ENCODE results near the gene CCDC183.
"Not testable (repeated sequence)": the region's sequence is repeated elsewhere in the genome, so short reads cannot be mapped to it uniquely, and the experiment has no call there.

CCDC183 gene

DNA sequence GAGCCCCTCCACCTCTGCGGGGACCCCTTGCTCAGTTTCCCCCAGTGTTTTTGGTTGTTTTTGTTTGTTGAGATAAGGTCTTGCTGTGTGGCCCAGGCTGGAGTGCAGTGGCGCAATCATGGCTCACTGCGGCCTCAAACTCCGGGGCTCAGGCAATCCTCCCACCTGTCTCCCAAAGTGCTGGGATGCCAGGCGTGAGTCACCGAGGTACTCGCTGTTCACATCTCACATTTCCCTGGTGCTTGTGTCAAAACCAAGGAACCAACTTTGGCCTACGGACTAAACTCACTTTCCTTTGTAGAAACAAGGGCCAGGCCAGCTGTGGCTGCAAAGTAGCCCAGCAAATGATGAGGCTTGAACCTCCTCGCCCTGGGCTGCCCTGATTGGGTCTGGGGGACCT, 36.4 kb downstream of the CCDC183 start:
- DNase-seq (ENCODE audit: insufficient read length) (no peak), FAIRE-seq (no peak)
- TF ChIP-seq TAF1 (IDR thresholded peaks at IDR 0.05; ENCODE audit: borderline replicate concordance, low read depth, low read length) (no peak), POLR2A (IDR thresholded peaks at IDR 0.05; ENCODE audit: low read depth, low read length) (no peak), POLR2AphosphoS5 (IDR thresholded peaks at IDR 0.05; ENCODE audit: low read depth, low read length) (no peak)

DNA sequence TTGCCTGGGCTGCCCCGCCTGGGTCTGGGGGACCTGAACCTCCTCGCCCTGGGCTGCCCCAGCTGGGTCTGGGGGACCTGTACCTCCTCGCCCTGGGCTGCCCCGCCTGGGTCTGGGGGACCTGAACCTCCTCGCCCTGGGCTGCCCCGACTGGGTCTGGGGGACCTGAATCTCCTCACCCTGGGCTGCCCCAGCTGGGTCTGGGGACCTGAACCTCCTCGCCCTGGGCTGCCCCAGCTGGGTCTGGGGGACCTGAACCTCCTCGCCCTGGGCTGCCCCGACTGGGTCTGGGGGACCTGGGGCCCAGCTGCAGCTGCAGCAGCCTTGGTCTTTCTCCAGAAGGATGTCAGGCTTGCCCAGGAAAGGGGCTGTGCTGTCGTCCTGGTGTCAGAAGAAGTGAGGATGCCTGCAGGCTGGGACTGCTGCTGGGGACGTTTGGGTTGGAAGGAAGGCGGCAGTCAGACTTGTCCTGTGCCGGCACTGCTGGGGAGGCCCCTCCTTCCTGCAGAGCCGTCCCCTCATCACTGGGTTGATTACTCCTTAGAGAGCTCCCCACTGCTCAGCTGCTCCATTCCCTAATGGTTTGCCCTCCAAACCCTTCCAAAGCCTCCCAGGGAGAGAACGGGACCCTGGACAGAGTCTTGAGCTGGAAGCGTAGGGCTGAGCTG, 37.4 kb downstream of the CCDC183 start:
- not testable (repeated sequence) for FAIRE-seq; DNase-seq (ENCODE audit: insufficient read length)

DNA sequence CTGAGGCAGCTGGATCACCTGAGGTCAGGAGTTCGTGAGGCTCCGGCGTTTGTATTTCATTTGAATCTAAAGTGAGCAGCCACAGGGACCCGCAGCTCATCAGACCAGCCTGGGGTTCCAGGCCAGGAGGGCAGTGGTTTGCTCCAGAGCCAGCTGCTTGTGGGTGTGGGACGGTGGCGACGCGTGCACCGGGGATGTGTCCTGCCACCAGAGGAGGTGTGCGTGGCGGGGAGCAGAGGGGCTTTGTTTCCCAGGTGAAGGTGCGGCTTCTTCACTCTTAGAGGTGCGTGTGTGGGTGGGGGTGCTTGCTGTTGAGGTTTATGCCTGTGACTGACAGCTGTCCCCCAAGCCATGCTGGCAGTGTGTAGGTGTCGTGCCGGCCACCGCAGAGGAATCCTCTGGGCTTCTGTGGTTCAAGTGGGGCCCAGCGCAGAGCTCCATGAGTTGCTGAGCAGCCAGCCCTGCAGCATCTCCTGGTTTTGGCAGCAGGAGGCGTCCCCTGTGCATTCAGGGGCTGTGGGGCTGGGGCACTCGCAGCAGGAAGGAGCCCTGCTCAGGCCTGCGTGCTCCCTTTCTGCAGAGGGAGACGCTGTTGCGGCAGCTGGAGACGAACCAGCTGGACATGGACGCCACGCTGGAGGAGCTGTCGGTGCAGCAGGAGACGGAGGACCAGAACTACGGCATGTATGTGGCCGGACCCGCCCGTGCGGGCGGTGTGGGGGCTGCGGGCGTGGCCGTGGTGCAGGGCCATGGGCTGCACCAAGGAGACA, 39.2 kb downstream of the CCDC183 start:
- DNase-seq (ENCODE audit: insufficient read length) (no peak), FAIRE-seq (no peak)
- no peak for TF ChIP-seq TAF1 (IDR thresholded peaks at IDR 0.05; ENCODE audit: borderline replicate concordance, low read depth, low read length)
- TF ChIP-seq POLR2A (IDR thresholded peaks at IDR 0.05; ENCODE audit: low read depth, low read length) = peak; percentile 19; the same call in 1 of the 2 replicates

DNA sequence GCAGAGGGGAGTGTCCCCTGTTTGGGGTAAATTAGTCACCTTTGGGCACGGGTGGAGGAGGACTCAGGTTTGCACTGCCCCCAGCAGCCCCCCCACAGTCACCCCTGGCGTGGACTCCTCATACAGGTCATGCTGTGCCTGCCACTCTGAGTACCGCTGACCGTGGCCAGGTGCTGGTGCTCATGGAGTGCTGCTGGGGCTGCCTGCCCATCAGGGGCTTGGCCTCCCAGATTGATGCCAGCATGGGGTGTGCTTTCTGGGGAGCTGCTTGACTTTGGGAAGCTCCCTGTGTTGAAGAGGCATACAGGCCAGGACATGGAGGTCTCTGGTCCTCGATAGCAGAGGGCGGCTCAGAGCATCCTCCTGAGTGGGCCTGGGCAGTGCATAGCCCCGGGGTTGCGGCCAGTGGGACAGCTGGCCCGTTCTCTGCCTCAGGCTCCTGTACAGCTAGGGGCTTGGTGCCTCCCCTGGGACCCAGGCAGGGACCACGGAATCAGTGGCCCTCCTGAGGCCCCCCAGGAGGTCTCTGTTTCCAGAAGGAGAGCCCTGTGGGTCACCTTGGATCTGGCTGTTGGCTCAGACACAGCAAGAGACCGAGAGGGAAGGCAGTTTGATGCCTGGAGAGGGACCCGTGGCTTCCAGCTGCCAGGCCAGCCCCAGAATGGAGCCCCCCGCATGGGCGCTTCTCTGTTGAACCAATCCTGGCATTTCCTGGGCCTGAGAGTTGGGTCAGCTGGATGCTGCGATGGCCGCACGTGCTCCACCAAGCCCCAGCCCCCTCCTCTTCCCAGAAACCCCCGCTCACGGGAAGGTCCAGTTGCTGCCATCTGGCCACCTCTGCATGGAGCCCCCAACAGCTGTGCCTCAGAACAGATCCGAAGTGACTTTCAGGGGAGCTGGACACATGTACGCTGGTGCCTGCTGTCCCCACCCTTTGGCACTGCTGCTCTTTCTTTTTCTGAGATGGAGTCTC, 40.1 kb downstream of the CCDC183 start:
- DNase-seq (ENCODE audit: insufficient read length) (no peak), FAIRE-seq (no peak)
- no peak for TF ChIP-seq POLR2A (IDR thresholded peaks at IDR 0.05; ENCODE audit: low read depth, low read length)
- TF ChIP-seq POLR2AphosphoS5 (IDR thresholded peaks at IDR 0.05; ENCODE audit: low read depth, low read length) = no peak
- no peak for TF ChIP-seq TAF1 (IDR thresholded peaks at IDR 0.05; ENCODE audit: borderline replicate concordance, low read depth, low read length)

DNA sequence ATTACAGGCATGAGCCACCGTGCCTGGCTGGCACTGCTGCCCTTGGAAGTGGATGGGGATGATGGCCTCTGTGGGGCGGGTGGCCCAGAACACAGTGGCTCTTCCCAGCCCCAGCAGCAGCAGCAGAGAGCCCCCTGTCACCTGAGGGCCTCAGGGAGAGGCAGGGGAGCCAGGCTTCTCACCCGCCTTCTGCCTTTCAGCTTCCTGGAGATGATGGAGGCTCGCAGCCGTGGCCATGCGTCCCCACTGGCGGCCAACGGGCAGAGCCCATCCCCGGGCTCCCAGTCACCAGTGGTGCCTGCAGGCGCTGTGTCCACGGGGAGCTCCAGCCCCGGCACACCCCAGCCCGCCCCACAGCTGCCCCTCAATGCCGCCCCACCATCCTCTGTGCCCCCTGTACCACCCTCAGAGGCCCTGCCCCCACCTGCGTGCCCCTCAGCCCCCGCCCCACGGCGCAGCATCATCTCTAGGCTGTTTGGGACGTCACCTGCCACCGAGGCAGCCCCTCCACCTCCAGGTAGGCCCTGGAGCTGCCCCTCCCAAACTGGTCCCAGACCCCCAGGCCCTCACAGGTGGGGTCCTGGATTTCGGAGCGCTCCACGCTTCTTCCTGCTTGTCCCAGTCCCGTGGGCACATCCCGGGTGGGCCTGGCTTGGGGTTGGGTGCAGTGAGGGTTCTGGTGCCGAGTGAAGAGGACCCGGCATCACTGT, 41.2 kb downstream of the CCDC183 start:
- TF ChIP-seq POLR2AphosphoS5 (IDR thresholded peaks at IDR 0.05; ENCODE audit: low read depth, low read length) = no peak
- no peak for TF ChIP-seq POLR2A (IDR thresholded peaks at IDR 0.05; ENCODE audit: low read depth, low read length)
- TF ChIP-seq TAF1 (IDR thresholded peaks at IDR 0.05; ENCODE audit: borderline replicate concordance, low read depth, low read length) = no peak
- FAIRE-seq (no peak), DNase-seq (ENCODE audit: insufficient read length) (no peak)

DNA sequence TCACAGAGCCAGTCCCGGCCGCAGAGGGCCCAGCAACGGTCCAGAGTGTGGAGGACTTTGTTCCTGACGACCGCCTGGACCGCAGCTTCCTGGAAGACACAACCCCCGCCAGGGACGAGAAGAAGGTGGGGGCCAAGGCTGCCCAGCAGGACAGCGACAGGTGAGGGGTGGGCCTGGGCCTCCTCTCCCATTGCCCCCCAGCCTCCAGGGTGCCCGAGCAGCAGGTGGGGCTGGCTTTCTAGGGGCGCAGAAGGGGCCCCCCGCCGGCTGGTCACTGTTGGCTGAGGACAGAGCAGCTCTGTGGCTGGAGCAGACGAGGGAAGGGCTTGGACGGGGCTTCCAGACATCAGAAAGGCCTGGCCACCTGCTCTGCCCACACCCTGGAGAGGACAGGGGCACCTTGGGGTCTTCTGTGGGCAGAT, 41.7 kb downstream of the CCDC183 start:
- FAIRE-seq; DNase-seq (ENCODE audit: insufficient read length): not testable (repeated sequence)

DNA sequence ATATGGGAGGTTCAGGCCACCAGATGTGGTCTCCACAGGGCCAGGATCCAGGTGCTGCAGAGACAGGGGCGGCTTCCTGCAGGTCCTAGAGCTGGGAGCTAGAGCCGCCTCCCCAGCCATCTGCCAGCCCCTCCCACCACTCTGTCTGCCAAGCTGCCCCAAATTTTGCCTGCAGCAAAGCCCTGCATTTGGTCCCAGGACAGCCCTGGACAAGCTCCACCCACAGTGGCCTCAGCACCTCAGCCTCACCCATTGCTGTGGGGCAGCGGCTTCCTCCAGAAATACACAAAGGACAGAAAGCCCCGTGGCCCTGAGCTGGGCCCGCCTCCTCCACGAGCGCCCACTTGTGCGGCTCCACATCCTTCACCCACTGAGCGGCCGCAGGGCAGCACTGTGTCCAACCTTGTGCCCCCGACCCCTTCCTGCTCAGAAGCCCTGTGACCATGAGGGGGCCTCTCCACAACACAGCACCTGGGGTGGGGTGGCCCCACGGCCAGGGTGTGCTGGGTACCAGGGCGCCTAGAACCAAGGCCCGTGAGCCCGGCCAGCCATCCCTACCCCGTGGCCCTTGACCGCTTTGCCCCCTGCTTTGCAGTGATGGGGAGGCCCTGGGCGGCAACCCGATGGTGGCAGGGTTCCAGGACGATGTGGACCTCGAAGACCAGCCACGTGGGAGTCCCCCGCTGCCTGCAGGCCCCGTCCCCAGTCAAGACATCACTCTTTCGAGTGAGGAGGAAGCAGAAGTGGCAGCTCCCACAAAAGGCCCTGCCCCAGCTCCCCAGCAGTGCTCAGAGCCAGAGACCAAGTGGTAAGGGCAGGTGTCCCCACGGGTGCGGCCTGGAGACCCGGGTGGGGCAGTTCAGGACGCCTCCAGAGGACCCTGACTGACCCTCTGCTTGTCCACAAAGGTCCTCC, 42.4 kb downstream of the CCDC183 start:
- no peak for DNase-seq (ENCODE audit: insufficient read length)
- FAIRE-seq = no peak
- no peak for TF ChIP-seq POLR2A (IDR thresholded peaks at IDR 0.05; ENCODE audit: low read depth, low read length)
- TF ChIP-seq POLR2AphosphoS5 (IDR thresholded peaks at IDR 0.05; ENCODE audit: low read depth, low read length) = no peak
- TF ChIP-seq TAF1 (IDR thresholded peaks at IDR 0.05; ENCODE audit: borderline replicate concordance, low read depth, low read length) = no peak

DNA sequence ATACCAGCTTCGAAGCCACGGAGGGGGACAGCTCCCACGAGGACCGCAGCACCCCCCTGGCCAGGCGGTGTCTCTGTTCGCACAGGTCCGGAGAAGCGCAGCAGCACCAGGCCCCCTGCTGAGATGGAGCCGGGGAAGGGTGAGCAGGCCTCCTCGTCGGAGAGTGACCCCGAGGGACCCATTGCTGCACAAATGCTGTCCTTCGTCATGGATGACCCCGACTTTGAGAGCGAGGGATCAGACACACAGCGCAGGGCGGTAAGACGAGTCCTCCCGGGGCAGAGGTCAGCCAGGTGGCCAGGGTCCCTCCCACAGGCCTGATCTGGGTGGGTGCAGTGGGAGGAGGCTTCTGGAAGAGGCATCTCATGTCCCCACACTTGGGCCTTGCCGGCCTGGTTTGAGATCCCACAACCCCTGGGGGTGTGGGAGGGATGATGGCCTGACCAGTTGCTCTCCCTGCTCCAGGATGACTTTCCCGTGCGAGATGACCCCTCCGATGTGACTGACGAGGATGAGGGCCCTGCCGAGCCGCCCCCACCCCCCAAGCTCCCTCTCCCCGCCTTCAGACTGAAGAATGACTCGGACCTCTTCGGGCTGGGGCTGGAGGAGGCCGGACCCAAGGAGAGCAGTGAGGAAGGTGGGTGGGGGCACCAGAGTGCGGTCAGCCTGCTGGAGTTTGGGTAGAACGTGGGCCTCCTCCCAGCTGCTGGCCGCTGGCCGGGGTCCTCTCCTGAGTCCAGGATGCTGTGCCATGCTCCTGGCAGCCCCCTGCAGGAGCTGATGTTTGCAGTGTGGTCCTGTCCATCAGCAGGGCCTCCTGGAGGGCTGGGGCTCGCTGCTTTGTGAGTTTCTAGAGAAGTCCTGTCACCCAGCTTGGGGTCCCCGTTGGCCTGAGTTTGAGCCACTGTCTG, 43.3 kb downstream of the CCDC183 start:
- FAIRE-seq (no peak), DNase-seq (ENCODE audit: insufficient read length) (no peak)
- TF ChIP-seq TAF1 (IDR thresholded peaks at IDR 0.05; ENCODE audit: borderline replicate concordance, low read depth, low read length) (no peak), POLR2AphosphoS5 (IDR thresholded peaks at IDR 0.05; ENCODE audit: low read depth, low read length) (no peak)

DNA sequence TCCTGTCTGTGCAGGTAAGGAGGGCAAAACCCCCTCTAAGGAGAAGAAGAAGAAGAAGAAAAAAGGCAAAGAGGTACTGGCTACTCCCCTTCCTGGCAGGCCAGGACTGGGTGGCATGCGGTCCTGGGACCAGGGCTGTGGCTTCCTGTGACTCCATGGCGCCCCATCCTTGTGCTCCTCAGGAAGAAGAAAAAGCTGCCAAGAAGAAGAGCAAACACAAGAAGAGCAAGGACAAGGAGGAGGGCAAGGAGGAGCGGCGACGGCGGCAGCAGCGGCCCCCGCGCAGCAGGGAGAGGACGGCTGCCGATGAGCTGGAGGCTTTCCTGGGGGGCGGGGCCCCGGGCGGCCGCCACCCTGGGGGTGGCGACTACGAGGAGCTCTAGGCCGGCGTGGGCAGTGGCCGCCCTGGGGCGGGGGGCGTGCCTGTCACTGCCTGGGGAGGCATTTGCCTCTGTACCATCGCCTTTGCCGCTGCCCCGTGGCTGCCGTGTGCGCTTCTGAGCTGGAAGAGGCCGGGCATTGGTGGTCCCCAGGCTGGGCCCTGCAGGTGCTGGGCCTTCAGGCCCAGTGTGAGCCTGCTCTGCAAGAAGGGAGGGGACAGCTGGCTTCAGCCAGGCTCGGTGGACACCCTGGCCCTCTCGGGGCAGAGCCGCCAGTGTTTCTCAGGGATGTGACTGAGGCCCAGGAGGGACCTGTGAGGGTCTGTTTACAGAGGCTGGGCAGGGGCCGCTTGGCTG, 44.2 kb downstream of the CCDC183 start:
- no peak for TF ChIP-seq TAF1 (IDR thresholded peaks at IDR 0.05; ENCODE audit: borderline replicate concordance, low read depth, low read length)
- TF ChIP-seq POLR2AphosphoS5 (IDR thresholded peaks at IDR 0.05; ENCODE audit: low read depth, low read length) = no peak
- no peak for TF ChIP-seq POLR2A (IDR thresholded peaks at IDR 0.05; ENCODE audit: low read depth, low read length)
- FAIRE-seq (no peak), DNase-seq (ENCODE audit: insufficient read length) (no peak)

Data from GM12892 (cell line).